Stimulated activated CD4-positive, alpha-beta T cell treated with anti-CD3 and anti-CD28 coated beads, Interleukin-2, amount 100 ng/mL, for 4 hours (primary cell): ENCODE results near the gene TP53I3.
"Not testable (repeated sequence)": the region's sequence is repeated elsewhere in the genome, so short reads cannot be mapped to it uniquely, and the experiment has no call there.

Source experiments
- DNase-seq: peaks from one replicate; pipeline ENCODE4 v3.0.0-alpha.2; 2020; ENCODE audit warnings: low read depth

The TP53I3 gene

DNA sequence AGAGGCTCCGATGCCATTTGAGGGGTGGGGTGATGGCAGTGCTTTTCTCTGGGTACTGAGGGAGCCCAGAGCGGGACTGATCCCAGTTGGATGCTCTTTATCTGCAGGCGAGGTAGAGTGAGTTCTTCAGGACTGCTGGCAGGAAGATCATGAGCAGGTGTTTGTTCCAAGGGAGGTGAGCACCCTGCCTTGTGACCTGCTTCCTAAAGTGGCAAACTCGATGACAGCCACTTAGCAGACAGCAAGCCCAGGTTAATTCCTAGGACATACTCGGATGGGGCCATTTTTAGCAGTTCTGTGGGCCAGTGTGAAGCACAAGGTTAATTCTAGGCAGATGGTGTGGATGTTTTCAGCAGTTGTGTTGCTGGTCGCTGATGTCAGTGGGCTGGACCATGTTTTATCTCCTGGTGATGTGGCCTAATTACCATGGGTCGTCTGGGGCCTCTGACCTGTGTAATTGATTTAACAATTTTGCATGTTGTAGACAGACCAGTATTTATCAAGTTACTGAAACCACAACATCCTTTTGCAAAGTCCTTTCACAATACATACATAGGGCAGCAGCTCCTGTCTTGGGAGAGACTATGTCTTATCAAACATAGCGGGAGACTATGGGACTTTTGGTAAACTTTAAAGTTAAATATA lies 30.1 kb downstream of the TP53I3 start:
- DNase-seq: no peak

DNA sequence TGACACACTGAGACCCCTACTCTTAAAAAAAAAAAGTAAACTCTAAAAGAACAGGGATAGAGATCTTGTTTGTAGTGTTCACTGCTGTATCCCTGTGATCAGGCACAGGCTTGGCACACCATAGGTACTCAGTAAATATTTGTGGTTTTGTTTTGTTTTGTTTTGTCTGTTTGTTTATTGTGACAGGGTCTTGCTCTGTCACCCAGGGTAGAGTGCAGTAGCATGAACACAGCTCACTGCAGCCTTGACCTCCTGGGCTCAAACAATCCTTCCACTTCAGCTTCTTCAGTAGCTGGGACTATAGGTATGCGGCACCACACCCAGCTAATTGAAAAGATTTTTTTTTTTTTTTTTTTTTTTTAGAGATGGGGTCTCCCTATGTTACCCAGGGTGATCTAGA lies 31.7 kb downstream of the TP53I3 start:
- no peak for DNase-seq

DNA sequence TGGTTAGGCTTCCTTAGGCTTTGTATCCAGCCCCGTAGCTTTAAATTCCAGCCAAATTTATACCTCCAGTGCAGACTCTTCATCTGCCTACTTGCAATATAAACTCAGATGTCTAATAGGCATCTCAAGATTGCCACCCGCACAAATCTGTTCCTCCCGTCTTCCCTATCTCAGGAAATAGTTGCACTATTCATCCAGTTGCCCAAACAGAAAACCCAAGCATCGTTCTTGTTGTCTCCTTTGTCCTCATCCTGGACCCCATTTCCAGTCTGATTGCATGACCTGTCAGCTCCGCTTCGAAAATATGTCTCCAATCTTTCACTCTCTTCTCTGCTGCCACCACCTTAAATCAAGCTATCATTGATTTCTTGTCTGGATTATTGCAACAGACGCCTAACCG lies 32.8 kb downstream of the TP53I3 start:
- DNase-seq: no peak

DNA sequence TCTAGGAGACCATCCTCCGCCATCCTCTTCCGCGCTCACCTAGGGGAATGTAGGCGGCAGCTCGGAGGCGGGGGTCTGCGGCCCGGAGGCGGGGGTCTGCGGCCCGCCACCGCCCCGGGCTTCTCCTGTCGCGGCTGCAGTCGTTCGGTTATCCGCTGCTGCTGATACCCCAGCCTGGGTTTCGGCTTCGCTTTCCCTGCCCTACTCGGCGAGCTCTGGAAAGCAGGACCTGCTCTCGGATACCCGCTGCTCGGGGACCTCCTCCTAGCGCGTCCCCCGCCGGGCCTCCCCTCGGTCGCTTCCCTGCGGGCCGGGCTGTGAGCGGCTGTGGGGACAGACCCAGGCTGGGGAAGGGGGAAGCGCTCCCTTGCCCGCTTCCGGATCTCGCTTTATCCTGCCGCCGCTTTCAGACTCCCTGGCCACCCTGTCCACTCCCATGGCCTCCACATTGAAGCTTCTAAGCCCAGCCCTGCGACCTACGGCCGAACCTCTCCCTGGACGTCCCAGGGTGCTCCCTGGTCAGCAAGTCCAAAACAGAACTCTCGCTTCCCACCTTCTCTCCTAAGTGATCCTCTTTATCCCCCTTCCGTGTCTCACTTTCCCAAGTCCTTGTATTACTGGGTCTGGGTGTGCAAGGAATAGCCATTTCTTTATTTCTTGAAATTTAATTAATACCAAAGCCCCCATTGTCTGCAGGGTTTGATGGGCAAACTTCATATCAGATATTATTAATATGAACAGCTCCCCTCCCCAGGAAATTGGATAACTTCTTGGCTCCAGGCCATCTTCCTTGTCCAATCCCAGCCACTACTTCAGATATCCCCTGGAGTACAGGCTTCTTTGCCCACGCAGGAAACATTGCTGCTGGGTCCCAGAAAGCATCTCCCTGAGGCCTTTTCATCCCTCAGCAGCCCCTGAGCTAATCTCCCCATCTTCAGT lies 34.3 kb downstream of the TP53I3 start:
- DNase-seq: no peak

DNA sequence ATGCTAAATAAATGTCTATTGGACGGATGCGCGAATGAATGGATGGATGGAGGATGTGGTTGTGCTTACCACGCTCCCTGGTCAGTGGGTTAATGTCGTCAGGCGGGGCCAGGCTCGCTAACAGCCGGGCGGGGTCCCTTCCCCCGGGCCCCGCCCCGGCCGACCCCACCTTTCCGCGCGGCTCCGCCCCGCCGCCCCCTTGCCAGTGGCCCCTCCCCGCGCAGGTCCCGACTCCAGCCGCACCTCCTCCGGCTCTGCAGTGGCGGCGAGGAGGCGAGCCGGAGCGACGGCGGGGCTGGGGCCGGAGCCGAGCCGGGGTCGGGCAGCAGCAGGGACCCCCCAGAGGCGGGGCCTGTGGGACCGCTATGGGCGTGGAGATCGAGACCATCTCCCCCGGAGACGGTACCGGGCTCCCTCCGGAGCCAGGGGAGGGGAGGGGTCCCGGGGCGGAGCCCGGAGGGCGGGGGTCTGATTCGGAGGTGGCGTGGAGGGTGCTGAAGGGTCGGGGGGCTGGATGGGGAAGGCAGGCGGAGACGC lies 35.1 kb downstream of the TP53I3 start, which contains the start of gene FKBP1B:
Gene FKBP1B (plus strand): TSS at position 257 of the 537 bp plus-strand sequence. CDS start 109 bp downstream, at position 366.
- DNase-seq: peak; percentile 21

GRCh38 chr2:24048769-24049484 lies 35.7 kb downstream of the TP53I3 start:
- DNase-seq: no peak

GRCh38 chr2:24047703-24048033 lies 37.0 kb downstream of the TP53I3 start:
- no peak for DNase-seq

DNA sequence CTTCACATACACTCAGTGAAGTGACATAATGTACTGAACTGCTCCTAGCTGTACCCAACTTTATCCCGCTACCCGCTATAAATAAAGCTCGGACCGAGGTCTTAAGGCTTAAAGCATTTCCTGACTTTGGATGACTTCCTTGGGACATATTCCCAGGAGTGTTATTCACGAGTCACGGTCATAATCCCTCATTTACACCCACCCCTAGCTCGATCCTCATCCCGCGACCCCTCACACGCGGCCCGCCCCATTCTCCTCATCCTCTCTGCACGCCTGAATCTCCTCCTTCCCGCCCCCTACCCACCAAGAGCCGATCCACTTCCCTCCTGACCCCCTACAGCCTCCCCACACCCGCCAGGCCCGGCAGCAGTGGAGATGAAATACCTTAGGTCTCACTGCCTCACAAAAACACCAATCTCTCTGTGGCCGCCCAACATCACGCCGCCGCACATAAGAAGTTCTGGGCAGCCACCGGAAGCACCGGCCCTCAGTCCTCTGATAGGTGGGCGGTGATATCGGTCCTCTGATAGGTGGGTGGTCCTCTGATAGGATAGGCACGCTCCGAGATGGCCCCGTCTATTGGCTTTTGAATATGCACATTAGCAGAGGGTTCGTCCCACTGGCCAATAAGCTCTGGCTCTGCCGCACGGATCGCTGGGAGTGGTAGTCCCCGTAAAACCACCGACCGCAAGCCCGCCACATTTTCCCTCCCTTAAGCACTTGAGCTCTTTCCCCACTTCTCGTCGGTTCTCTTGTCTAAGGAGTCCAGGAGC lies 37.5 kb downstream of the TP53I3 start, which contains the start of gene WDCP:
Gene WDCP (minus strand): TSS at position 462 of the 773 bp plus-strand sequence. CDS start 7,897 bp downstream, outside the sequence.
- DNase-seq: peak; percentile 89

DNA sequence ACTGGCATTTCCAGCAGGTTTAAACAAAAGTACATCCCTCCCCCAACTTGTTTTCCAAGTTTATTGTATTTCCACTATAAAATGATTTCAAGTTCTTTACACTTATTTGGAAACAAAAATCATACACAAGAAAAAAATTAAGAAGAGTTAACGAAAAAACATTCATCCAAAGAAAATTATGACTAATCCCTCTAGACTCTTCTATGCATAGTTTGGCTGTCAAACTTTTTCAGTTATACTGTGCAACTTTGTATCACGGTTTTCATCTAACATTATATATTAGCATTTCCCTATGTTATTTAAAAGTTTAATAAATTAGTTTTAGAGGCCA lies 38.1 kb downstream of the TP53I3 start:
- DNase-seq: no peak

DNA sequence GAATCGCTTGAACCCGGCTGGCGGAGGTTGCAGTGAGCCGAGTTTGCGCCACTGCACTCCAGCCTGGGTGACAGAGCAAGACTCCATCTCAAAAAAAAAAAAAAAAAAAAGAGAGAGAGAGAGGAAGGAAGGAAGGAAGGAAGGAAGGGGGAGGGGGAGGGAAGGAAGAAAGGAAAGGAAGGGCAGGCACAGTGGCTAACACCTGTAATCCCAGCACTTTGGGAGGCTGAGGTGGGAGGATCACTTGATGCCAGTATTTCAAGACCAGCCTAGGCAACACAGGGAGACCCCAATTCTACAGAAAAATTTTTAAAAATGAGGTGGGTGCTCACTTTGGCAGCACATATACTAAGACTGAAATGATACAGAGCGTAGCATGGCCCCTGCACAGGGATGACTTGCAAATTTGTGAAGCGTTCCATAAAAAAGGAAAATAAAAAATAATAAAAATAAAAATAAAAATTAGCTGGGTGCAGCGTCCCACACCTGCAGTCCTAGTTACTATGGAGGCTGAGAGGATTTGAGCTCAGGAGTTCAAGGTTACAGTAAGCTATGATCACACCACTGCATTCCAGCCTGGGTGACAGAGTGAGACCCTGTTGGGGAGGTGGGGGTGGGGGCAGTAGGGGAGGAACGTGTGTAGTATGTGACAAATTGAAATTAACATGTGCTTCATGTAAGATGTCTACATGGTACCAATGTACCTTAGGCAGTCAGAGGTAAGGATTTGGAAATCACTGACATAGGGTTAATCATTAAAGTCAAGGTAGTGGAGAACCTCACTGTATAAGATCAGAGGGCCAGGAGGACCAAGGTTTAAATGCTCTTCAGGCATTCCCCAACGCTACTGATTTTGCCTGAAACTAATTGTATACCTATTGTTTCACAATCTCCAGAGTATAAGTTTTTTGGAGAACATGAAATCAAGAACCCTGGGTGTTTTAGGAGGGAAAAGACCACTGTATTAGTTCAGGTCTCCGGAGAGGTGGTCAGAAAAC lies 38.8 kb downstream of the TP53I3 start:
- no peak for DNase-seq

GRCh38 chr2:24043133-24043532 lies 41.5 kb downstream of the TP53I3 start:
- not testable (repeated sequence) for DNase-seq

DNA sequence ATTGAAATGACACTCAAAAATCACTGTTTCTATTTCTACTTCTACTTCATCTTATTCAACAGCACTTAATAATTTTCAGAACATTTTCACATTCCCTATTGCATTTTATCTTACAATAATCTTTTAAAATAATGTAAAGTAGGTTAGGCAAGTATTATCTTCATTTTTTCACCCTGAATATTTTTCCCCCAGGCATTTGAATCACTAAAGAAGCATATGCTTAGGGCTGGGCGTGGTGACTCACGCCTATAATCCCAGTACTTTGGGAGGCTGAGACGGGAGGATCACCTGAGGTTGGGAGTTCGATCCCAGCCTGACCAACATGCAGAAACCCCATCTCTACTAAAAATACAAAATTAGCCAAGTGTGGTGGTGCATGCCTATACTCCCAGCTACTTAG lies 44.1 kb downstream of the TP53I3 start:
- DNase-seq: no peak

GRCh38 chr2:24038786-24039499 lies 45.7 kb downstream of the TP53I3 start:
- no peak for DNase-seq
